H1 (cell line): ENCODE results near the gene TMTC4.

Experiments
- CHD1 ChIP-seq: IDR thresholded peaks from 2 replicates; pipeline ENCODE4 v1.6.1; 2012; ENCODE audit warnings: low read depth, low read length, improper control_type of control experiment
- CTCF ChIP-seq, 3 experiments: IDR thresholded peaks; 1 replicate in 2 of 3; 2 replicates in 1 of 3; pipeline versions ENCODE4 v1.5.1 to v1.6.1; 2011; ENCODE audit warnings: low read length in 3 of 3, mild to moderate bottlenecking in 3 of 3, inconsistent platforms in 2 of 3, low read depth in 1 of 3, moderate library complexity in 1 of 3; ENCODE audit not compliant: insufficient read depth in 1 of 3; ENCODE audit errors: control extremely low read depth in 1 of 3
- GTF2F1 ChIP-seq: IDR thresholded peaks from 2 replicates; pipeline ENCODE4 v1.6.1; 2012; ENCODE audit warnings: low read depth, low read length, improper control_type of control experiment, borderline replicate concordance
- MAFK ChIP-seq: IDR thresholded peaks from 2 replicates; pipeline ENCODE4 v1.6.1; 2012; ENCODE audit warnings: low read depth, mild to moderate bottlenecking, improper control_type of control experiment, low read length
- PHF8 ChIP-seq: fragments of 200-600 bp; sonication (generic); conservative IDR thresholded peaks from 2 replicates; pipeline ENCODE4 v1.7.1; 2012; ENCODE audit warnings: low read depth, mild to moderate bottlenecking, inconsistent platforms, low read length, moderate library complexity

- TF ChIP-seq MAFK = no peak
- no peak for TF ChIP-seq CTCF (IDR thresholded peaks at IDR 0.05; ENCODE audit: control extremely low read depth in 1 of 3, insufficient read depth in 1 of 3, low read depth in 1 of 3, low read length in 3 of 3)
- no peak for TF ChIP-seq CHD1
- no peak for TF ChIP-seq PHF8
- no peak for TF ChIP-seq GTF2F1
Measured at GRCh38 chr13:100566543-100566942, 108.1 kb downstream of the TMTC4 start.
